IMR-90 (cell line): ENCODE data around the gene NDUFAF4. TPM values are rescaled to one million over a fixed set of nuclear protein-coding genes. Genes with fewer than 3 reads are reported as not detected.

Experiments used
- ATAC-seq: fragments of 200-7000 bp; cut with Tn5 transposase; 2 replicates; pipeline ENCODE4 v1.9.1; 2020; ENCODE audit warnings: low read depth, mild to moderate bottlenecking, moderate library complexity
- BruUV-seq: library from RNA; stranded (reverse); fragments of 400-500 nt; replicated peaks from 2 replicates; lab custom pipeline; 2021; lab: Mats Ljungman, UMichigan
- CTCF ChIA-PET: fragments of 300-600 bp; formaldehyde crosslinking; extraction: SDS; loops from one replicate; lab custom pipeline; 2021; ENCODE audit warnings: antibody characterized with exemption; lab: Yijun Ruan, JAX
- POLR2A ChIA-PET: fragments of 300-600 bp; sonication (Branson Sonifier 250); formaldehyde crosslinking; loops from one replicate; lab custom pipeline; 2022; ENCODE audit warnings: antibody characterized with exemption; ENCODE audit not compliant: unreplicated experiment; lab: Charles Lee
- DNase-seq: peaks from one replicate; pipeline ENCODE4 v3.0.0; 2013
- H2AFZ ChIP-seq: replicated peaks from 2 replicates; pipeline ENCODE3; 2013; ENCODE audit warnings: low read length, mild to moderate bottlenecking; ENCODE audit not compliant: poor library complexity
- H2AK5ac ChIP-seq: 2 replicates; pipeline ENCODE4 v1.6.1; 2013; ENCODE audit warnings: low read depth, low read length, inconsistent platforms
- H2AK9ac ChIP-seq: replicated peaks from 2 replicates; pipeline ENCODE3; 2013; ENCODE audit warnings: mild to moderate bottlenecking, low read depth, low read length, moderate library complexity; ENCODE audit not compliant: poor library complexity
- H2BK120ac ChIP-seq: 2 replicates; pipeline ENCODE4 v1.6.1; 2013; ENCODE audit warnings: low read depth, low read length, inconsistent platforms
- H2BK15ac ChIP-seq: 3 replicates; pipeline ENCODE4 v1.6.1; 2013; ENCODE audit warnings: low read depth, low read length, inconsistent platforms
- H2BK20ac ChIP-seq: 2 replicates; pipeline ENCODE4 v1.6.1; 2013; ENCODE audit warnings: low read depth, mild to moderate bottlenecking, inconsistent platforms, low read length, moderate library complexity
- H2BK5ac ChIP-seq: 2 replicates; pipeline ENCODE4 v1.6.1; 2013; ENCODE audit warnings: mild to moderate bottlenecking, low read depth, low read length, inconsistent platforms; ENCODE audit not compliant: poor library complexity, severe bottlenecking
- H3K14ac ChIP-seq: replicated peaks from 2 replicates; pipeline ENCODE4 v1.6.1; 2013; ENCODE audit warnings: low read depth, low read length, inconsistent platforms
- H3K18ac ChIP-seq: 2 replicates; pipeline ENCODE4 v1.6.1; 2013; ENCODE audit warnings: low read depth, low read length, control low read depth
- H3K23ac ChIP-seq: 2 replicates; pipeline ENCODE4 v1.6.1; 2013; ENCODE audit warnings: low read depth, low read length, inconsistent platforms
- H3K27ac ChIP-seq: 2 replicates; pipeline ENCODE4 v1.5.1; 2013; ENCODE audit warnings: mild to moderate bottlenecking, control low read depth, low read length; ENCODE audit not compliant: insufficient read depth
- H3K27me3 ChIP-seq: 2 replicates; pipeline ENCODE4 v1.6.1; 2013; ENCODE audit warnings: low read length; ENCODE audit not compliant: control insufficient read depth, insufficient read depth
- H3K36me3 ChIP-seq: 2 replicates; pipeline ENCODE4 v1.6.1; 2013; ENCODE audit warnings: low read length, mixed read lengths; ENCODE audit not compliant: control insufficient read depth, insufficient read depth
- H3K4ac ChIP-seq: 2 replicates; pipeline ENCODE4 v1.6.1; 2013; ENCODE audit warnings: low read depth, low read length, inconsistent platforms
- H3K4me1 ChIP-seq: 2 replicates; pipeline ENCODE4 v1.6.1; 2013; ENCODE audit warnings: low read length, mixed read lengths; ENCODE audit not compliant: control insufficient read depth, insufficient read depth
- H3K4me2 ChIP-seq: 2 replicates; pipeline ENCODE4 v1.6.1; 2013; ENCODE audit warnings: low read depth, mild to moderate bottlenecking, control low read depth, low read length, moderate library complexity
- H3K4me3 ChIP-seq: 2 replicates; pipeline ENCODE4 v1.5.1; 2013; ENCODE audit warnings: low read depth, mild to moderate bottlenecking, control low read depth, low read length, moderate library complexity; ENCODE audit not compliant: insufficient read depth
- H3K56ac ChIP-seq: 2 replicates; pipeline ENCODE4 v1.6.1; 2013; ENCODE audit warnings: low read length, inconsistent platforms; ENCODE audit not compliant: insufficient read depth; ENCODE audit errors: extremely low read depth
- H3K79me1 ChIP-seq, 2 experiments: 2 replicates each; pipeline ENCODE4 v1.6.1; 2013; ENCODE audit warnings: low read length in 2 of 2, inconsistent platforms in 1 of 2, low read depth in 1 of 2
- H3K9ac ChIP-seq: 2 replicates; pipeline ENCODE4 v1.6.1; 2013; ENCODE audit warnings: low read depth, low read length, control low read depth
- H3K9me1 ChIP-seq: 2 replicates; pipeline ENCODE4 v1.6.1; 2013; ENCODE audit warnings: low read length, inconsistent platforms; ENCODE audit not compliant: insufficient read depth
- H3K9me3 ChIP-seq: 2 replicates; pipeline ENCODE4 v1.6.1; 2013; ENCODE audit warnings: low read length; ENCODE audit not compliant: control insufficient read depth, insufficient read depth
- H4K20me1 ChIP-seq: 2 replicates; pipeline ENCODE4 v1.6.1; 2013; ENCODE audit warnings: low read length, inconsistent platforms; ENCODE audit not compliant: insufficient read depth
- H4K5ac ChIP-seq: 2 replicates; pipeline ENCODE4 v1.6.1; 2013; ENCODE audit warnings: mild to moderate bottlenecking, low read depth, low read length, control low read depth
- H4K8ac ChIP-seq, 2 experiments: 2 replicates each; pipeline ENCODE4 v1.6.1; 2013; ENCODE audit warnings: low read depth in 2 of 2, low read length in 2 of 2, control low read depth in 1 of 2, inconsistent platforms in 1 of 2
- H4K91ac ChIP-seq: 2 replicates; pipeline ENCODE4 v1.6.1; 2013; ENCODE audit warnings: low read depth, low read length, inconsistent platforms; ENCODE audit not compliant: insufficient read depth
- BHLHE40 ChIP-seq: fragments of 150-350 bp; IDR thresholded peaks from 2 replicates; pipeline ENCODE4 v1.6.1; 2016; ENCODE audit warnings: mild to moderate bottlenecking, low read depth, low read length
- MAFK ChIP-seq: IDR thresholded peaks from 2 replicates; pipeline ENCODE4 v1.6.1; 2012; ENCODE audit warnings: low read depth, low read length, improper control_type of control experiment
- NFE2L2 ChIP-seq: fragments of 150-350 bp; IDR thresholded peaks from 2 replicates; pipeline ENCODE4 v1.6.1; 2016; ENCODE audit warnings: low read depth, mild to moderate bottlenecking, low read length
- RCOR1 ChIP-seq: IDR thresholded peaks from 2 replicates; pipeline ENCODE4 v1.6.1; 2012; ENCODE audit warnings: mild to moderate bottlenecking, low read length, improper control_type of control experiment; ENCODE audit not compliant: insufficient replicate concordance
- RFX5 ChIP-seq: IDR thresholded peaks from 2 replicates; pipeline ENCODE4 v1.8.0; 2012; ENCODE audit warnings: low read depth, mild to moderate bottlenecking, low read length, moderate library complexity
- SMC3 ChIP-seq: fragments of 150-350 bp; IDR thresholded peaks from 2 replicates; pipeline ENCODE4 v1.6.1; 2016; ENCODE audit warnings: low read depth, mild to moderate bottlenecking, antibody characterized with exemption, low read length, moderate library complexity
- USF2 ChIP-seq: fragments of 150-350 bp; IDR thresholded peaks from 2 replicates; pipeline ENCODE4 v1.6.1; 2017; ENCODE audit warnings: mild to moderate bottlenecking, antibody characterized with exemption, low read length, low read depth
- WGBS, 2 experiments: methylation state at CpG; one replicate each; pipeline versions ENCODE4 v1.1.5 to v1.1.7; 2013; ENCODE audit warnings: missing lambda C conversion rate in 2 of 2; ENCODE audit not compliant: insufficient read length in 1 of 2; ENCODE audit errors: extremely low coverage in 2 of 2; 5-methylcytosine and 5-hydroxymethylcytosine counted together
- dilution Hi-C: fragments of 300-500 bp; cut with HindIII; formaldehyde crosslinking; loops from one replicate; pipeline ENCODE4 v1.14.3; 2018; ENCODE audit warnings: low sequenced_read_pairs; ENCODE audit not compliant: unreplicated experiment
- in situ Hi-C: fragments of 300-500 bp; cut with MboI; formaldehyde crosslinking; loops from 3 replicates; pipeline ENCODE4 v1.14.3; 2019; ENCODE audit warnings: low sequenced_read_pairs, inconsistent platforms, mixed read lengths
- intact Hi-C: fragments of 100-400 bp; cut with micrococcal nuclease; formaldehyde crosslinking; loops from 2 replicates; pipeline ENCODE4 v1.10.0; 2022
- polyA plus RNA-seq, 3 experiments: library from polyadenylated mRNA; depleted of rRNA; stranded (reverse); fragments of >200 nt; gene quantifications; 2 replicates each; pipeline ENCODE4 v1.2.3, GENCODE V29; 2012; ENCODE audit warnings: low replicate concordance in 1 of 3
- total RNA-seq: library from RNA; depleted of rRNA; stranded (reverse); fragments of >200 nt; gene quantifications from 2 replicates; pipeline ENCODE4 v1.2.3, GENCODE V29; 2012

NDUFAF4 gene
- total and polyA plus RNA-seq, 2 of the 4 experiments (the other 2 are of a cell fraction), result 6.3 to 13.4 TPM

- H2BK15ac ChIP-seq, result no peak overlapping the region
- H3K27ac ChIP-seq, result no peak overlapping the region
- intact Hi-C loops, result no loop called here
- dilution Hi-C loops, result no loop called here
- no peaks in the 10 kb centered on the region for H3K36me3 ChIP-seq
- peaks cover 29% of the 10 kb centered on the region for H3K27me3 ChIP-seq
- no peak overlapping the region for H3K4ac ChIP-seq
- no peak for ATAC-seq
- no peak overlapping the region for H2AK5ac ChIP-seq
- no TSS peak for BruUV-seq
- H3K4me3 ChIP-seq, result no peak overlapping the region
- H3K4me2 ChIP-seq, result no peak overlapping the region
- no peak for DNase-seq
- H3K23ac ChIP-seq, result no peak overlapping the region; the same call in 1 of the 2 replicates
- no peak overlapping the region for H3K56ac ChIP-seq
- H3K9ac ChIP-seq, result no peak overlapping the region
- no CpG with 5 or more reads among the region's 8 CpGs for WGBS, 2 experiments
- H3K9me3 ChIP-seq, result no peaks in the 10 kb centered on the region
- H4K20me1 ChIP-seq, result no peaks in the 10 kb centered on the region
- no peak overlapping the region for H3K18ac ChIP-seq
- no peak overlapping the region for H2BK5ac ChIP-seq
- no peaks in the 10 kb centered on the region for H3K4me1 ChIP-seq
- ChIA-PET CTCF (interaction anchor here (1.1 kb wide), 1 partner anchor 26 kb away, joined by 4 read pairs; no protein-coding TSS in a partner anchor), POLR2A (no interaction called here)
- no peak overlapping the region for H2BK120ac ChIP-seq
- no peak overlapping the region for H4K5ac ChIP-seq
- no peak for TF ChIP-seq RFX5
- no peak for TF ChIP-seq BHLHE40
- TF ChIP-seq RCOR1, result no peak
- TF ChIP-seq MAFK, result no peak
- no peak for TF ChIP-seq SMC3
- TF ChIP-seq NFE2L2, result no peak
- TF ChIP-seq USF2, result no peak
- H3K79me1 ChIP-seq, result no peaks in the 10 kb centered on the region
- in situ Hi-C loops, result no loop called here
- no peak overlapping the region for H3K14ac ChIP-seq
- no peak overlapping the region for H4K91ac ChIP-seq
- H2BK20ac ChIP-seq, result no peak overlapping the region
- H3K9me1 ChIP-seq, result no peaks in the 10 kb centered on the region
- H4K8ac ChIP-seq, result no peak overlapping the region
- H2AFZ ChIP-seq, result no peak overlapping the region
- H2AK9ac ChIP-seq, result no peak overlapping the region
Measured at GRCh38 chr6:96925290-96925687, 27.6 kb upstream of the NDUFAF4 start.
